KOPT-K1 (cell line): ENCODE measurements around the gene MYL1.

Experiments used
- H3K27ac ChIP-seq: fragments of 200-600 bp; sonication (generic); 2 replicates; pipeline ENCODE4 v1.5.1; 2016; ENCODE audit warnings: antibody characterized with exemption, mild to moderate bottlenecking, low read depth, low read length; ENCODE audit not compliant: poor library complexity, severe bottlenecking
- H3K36me3 ChIP-seq: fragments of 200-600 bp; sonication (generic); 2 replicates; pipeline ENCODE4 v1.5.1; 2017; ENCODE audit warnings: antibody characterized with exemption, mild to moderate bottlenecking, low read length, moderate library complexity; ENCODE audit not compliant: insufficient read depth
- H3K9me3 ChIP-seq: fragments of 200-600 bp; sonication (generic); 2 replicates; pipeline ENCODE4 v1.5.1; 2017; ENCODE audit warnings: antibody characterized with exemption, low read length, mild to moderate bottlenecking; ENCODE audit not compliant: insufficient read depth, poor library complexity, severe bottlenecking

Gene MYL1

GRCh38 chr2:210315015-210315788 lies at the start of gene MYL1:
Gene MYL1, minus strand, starts transcription at chr2:210315174. Its CDS starts 132 bp downstream, at chr2:210315042.
- no peaks in the 10 kb centered on the region for H3K36me3 ChIP-seq
- H3K9me3 ChIP-seq, result no peaks in the 10 kb centered on the region
- H3K27ac ChIP-seq, result no peak within 1 kb of the TSS

- Histone ChIP-seq H3K36me3 (no peaks in the 10 kb centered on the region), H3K27ac (no peak overlapping the region), H3K9me3 (no peaks in the 10 kb centered on the region)
Measured at GRCh38 chr2:210363876-210364275, 48.9 kb upstream of the MYL1 start.

- no peak overlapping the region for H3K27ac ChIP-seq
- H3K9me3 ChIP-seq, result no peaks in the 10 kb centered on the region
- H3K36me3 ChIP-seq, result no peaks in the 10 kb centered on the region
Measured at GRCh38 chr2:210363261-210363660, 48.3 kb upstream of the MYL1 start.

GRCh38 chr2:210360412-210360811 lies 45.4 kb upstream of the MYL1 start:
- no peak overlapping the region for H3K27ac ChIP-seq
- H3K36me3 ChIP-seq, result no peaks in the 10 kb centered on the region
- H3K9me3 ChIP-seq, result no peaks in the 10 kb centered on the region

- no peaks in the 10 kb centered on the region for H3K36me3 ChIP-seq
- H3K9me3 ChIP-seq, result no peaks in the 10 kb centered on the region
Measured at GRCh38 chr2:210356944-210357343, 42.0 kb upstream of the MYL1 start.

GRCh38 chr2:210337159-210337558 lies 22.2 kb upstream of the MYL1 start:
- Histone ChIP-seq H3K36me3 (no peaks in the 10 kb centered on the region), H3K27ac (no peak overlapping the region), H3K9me3 (no peaks in the 10 kb centered on the region)

More at GRCh38 chr2:210356944-210357343, 42.0 kb upstream of the MYL1 start:
- H3K27ac ChIP-seq, result no peak overlapping the region

- Histone ChIP-seq H3K9me3 (no peaks in the 10 kb centered on the region), H3K36me3 (no peaks in the 10 kb centered on the region), H3K27ac (no peak overlapping the region)
Measured at GRCh38 chr2:210324906-210325305, 9.9 kb upstream of the MYL1 start.

- Histone ChIP-seq H3K9me3 (no peaks in the 10 kb centered on the region), H3K36me3 (no peaks in the 10 kb centered on the region), H3K27ac (no peak overlapping the region)
Measured at GRCh38 chr2:210324458-210324857, 9.5 kb upstream of the MYL1 start.

- Histone ChIP-seq H3K27ac (no peak overlapping the region), H3K36me3 (no peaks in the 10 kb centered on the region), H3K9me3 (no peaks in the 10 kb centered on the region)
Measured at GRCh38 chr2:210323003-210323402, 8.0 kb upstream of the MYL1 start.

- no peaks in the 10 kb centered on the region for H3K36me3 ChIP-seq
- no peak overlapping the region for H3K27ac ChIP-seq
- no peaks in the 10 kb centered on the region for H3K9me3 ChIP-seq
Measured at GRCh38 chr2:210318891-210319290, 3.9 kb upstream of the MYL1 start.

GRCh38 chr2:210318486-210318885 lies 3.5 kb upstream of the MYL1 start:
- no peaks in the 10 kb centered on the region for H3K9me3 ChIP-seq
- H3K27ac ChIP-seq, result no peak overlapping the region

GRCh38 chr2:210310550-210310949 lies 4.4 kb downstream of the MYL1 start:
- Histone ChIP-seq H3K27ac (no peak overlapping the region), H3K36me3 (no peaks in the 10 kb centered on the region), H3K9me3 (no peaks in the 10 kb centered on the region)

More at GRCh38 chr2:210318486-210318885, 3.5 kb upstream of the MYL1 start:
- no peaks in the 10 kb centered on the region for H3K36me3 ChIP-seq

GRCh38 chr2:210309548-210310233 lies 5.3 kb downstream of the MYL1 start:
- no peaks in the 10 kb centered on the region for H3K9me3 ChIP-seq
- no peaks in the 10 kb centered on the region for H3K36me3 ChIP-seq
- H3K27ac ChIP-seq, result no peak overlapping the region

- no peaks in the 10 kb centered on the region for H3K9me3 ChIP-seq
- H3K27ac ChIP-seq, result no peak overlapping the region
- no peaks in the 10 kb centered on the region for H3K36me3 ChIP-seq
Measured at GRCh38 chr2:210303498-210303897, 11.5 kb downstream of the MYL1 start.

GRCh38 chr2:210302326-210302725 lies 12.6 kb downstream of the MYL1 start:
- H3K36me3 ChIP-seq, result no peaks in the 10 kb centered on the region
- no peak overlapping the region for H3K27ac ChIP-seq
- H3K9me3 ChIP-seq, result no peaks in the 10 kb centered on the region
